SIG-M5 treated with dmso at 0.1 percent for 504 hours (cell line): Measurements from ENCODE around the gene ABHD2.
"Not testable (repeated sequence)": the region's sequence is repeated elsewhere in the genome, so short reads cannot be mapped to it uniquely, and the experiment has no call there.

Source experiments
- DNase-seq: peaks from one replicate; lab custom pipeline; 2025; ENCODE audit not compliant: unreplicated experiment; lab: John Stamatoyannopoulos, UW

Gene ABHD2

GRCh38 chr15:89087830-89088604 is at the start of gene ABHD2:
Gene ABHD2, plus strand, starts transcription at chr15:89088456. Its CDS starts 27,872 bp downstream, at chr15:89116328.
- DNase-seq: peak; percentile 100

- DNase-seq: no peak
Observed at GRCh38 chr15:89039142-89039541, 49.1 kb upstream of the ABHD2 start.

GRCh38 chr15:89041507-89041906 is 46.7 kb upstream of the ABHD2 start:
- DNase-seq: no peak

- DNase-seq: no peak
Observed at GRCh38 chr15:89042387-89042786, 45.9 kb upstream of the ABHD2 start.

DNA sequence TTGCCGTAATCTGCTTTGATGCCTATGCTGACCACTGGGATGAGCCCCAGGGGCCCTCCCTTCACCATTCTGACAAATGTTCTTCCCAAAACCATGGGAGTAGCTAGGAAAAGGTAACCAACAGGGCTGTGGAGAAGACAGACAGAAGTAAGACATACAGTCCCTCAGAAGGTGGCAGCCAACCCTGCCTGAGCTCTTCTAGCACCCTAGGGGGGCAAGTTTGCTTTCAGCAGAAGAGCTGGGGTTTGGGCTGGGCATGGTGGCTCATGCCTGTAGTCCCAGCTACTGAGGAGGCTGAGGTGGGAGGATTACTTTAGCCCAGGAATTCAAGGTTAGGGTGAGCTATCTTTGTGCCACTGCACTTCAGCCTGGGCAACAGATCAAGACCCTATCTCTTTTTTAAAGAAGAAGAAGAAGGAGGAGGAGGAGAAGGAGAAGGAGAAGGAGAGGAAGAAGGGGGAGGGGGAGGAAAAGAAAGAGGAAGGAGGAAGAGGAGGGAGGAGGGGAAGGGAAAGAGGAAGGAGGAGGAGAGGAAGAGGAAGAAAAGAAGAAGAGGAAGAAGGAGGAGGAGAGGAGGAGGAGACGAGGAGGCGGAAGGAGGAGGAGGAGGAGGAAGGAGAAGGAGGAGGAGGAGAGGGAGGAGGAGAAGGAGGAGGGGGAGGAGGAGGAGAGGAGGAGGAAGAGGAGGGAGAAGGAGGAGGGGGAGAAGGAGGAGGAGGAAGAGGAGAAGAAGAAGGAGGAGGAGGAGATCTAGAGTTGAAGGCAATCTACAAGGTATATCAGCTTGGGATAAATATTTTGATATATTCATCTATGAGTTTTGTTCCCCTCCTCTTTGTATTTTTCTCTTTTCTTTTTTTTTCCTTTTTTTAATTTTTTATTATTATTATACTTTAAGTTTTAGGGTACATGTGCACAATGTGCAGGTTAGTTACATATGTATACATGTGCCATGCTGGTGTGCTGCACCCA is 44.9 kb upstream of the ABHD2 start:
- DNase-seq: no peak

DNA sequence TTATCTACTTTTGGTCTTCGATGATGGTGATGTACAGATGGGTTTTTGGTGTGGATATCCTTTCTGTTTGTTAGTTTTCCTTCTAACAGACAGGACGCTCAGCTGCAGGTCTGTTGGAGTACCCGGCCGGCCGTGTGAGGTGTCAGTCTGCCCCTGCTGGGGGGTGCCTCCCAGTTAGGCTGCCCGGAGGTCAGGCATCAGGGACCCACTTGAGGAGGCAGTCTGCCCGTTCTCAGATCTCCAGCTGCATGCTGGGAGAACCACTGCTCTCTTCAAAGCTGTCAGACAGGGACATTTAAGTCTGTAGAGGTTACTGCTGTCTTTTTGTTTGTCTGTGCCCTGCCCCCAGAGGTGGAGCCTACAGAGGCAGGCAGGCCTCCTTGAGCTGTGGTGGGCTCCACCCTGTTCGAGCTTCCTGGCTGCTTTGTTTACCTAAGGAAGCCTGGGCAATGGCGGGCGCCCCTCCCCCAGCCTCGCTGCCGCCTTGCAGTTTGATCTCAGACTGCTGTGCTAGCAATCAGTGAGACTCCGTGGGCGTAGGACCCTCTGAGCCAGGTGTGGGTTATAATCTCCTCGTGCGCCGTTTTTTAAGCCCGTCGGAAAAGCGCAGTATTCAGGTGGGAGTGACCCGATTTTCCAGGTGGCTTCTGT is 39.1 kb upstream of the ABHD2 start:
- DNase-seq: not testable (repeated sequence)

DNA sequence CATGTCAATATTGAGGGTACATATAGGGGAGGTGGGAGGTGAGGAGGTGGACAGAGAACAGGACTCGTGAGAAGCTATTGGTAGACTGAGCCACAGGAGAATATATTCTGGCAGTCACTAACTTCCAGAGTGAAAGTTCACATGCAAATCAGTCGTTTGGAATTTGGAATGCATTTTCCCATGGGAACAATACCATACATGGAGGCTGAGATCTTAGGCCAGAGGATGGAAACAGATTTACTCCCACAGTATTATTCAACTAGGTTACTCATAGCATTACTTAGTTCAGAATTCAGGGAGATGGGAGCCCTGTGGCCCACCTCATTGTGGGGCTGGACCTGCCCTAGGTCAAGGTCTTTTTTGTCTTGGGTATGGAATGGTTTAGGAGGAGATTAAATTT is 36.4 kb upstream of the ABHD2 start:
- DNase-seq: no peak

DNA sequence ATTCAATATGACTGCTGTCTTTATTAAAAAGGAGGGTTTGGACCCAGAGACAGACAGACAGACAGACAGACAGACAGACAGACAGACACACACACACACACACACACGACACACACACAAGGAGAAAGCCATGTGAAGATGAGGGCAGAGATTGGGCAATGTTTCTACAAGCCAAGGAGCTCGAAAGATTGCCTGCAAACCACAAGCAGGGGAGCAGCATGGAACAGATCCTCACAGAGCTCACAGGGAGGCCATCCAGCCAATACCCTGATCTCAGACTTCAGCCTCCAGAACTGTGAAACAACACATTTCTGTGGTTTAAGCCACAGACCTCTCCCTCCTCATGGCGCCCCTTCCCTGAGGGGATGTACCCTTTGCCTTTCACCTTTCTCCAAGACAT is 35.8 kb upstream of the ABHD2 start:
- DNase-seq: peak; percentile 69

GRCh38 chr15:89054873-89055272 is 33.4 kb upstream of the ABHD2 start:
- no peak for DNase-seq

DNA sequence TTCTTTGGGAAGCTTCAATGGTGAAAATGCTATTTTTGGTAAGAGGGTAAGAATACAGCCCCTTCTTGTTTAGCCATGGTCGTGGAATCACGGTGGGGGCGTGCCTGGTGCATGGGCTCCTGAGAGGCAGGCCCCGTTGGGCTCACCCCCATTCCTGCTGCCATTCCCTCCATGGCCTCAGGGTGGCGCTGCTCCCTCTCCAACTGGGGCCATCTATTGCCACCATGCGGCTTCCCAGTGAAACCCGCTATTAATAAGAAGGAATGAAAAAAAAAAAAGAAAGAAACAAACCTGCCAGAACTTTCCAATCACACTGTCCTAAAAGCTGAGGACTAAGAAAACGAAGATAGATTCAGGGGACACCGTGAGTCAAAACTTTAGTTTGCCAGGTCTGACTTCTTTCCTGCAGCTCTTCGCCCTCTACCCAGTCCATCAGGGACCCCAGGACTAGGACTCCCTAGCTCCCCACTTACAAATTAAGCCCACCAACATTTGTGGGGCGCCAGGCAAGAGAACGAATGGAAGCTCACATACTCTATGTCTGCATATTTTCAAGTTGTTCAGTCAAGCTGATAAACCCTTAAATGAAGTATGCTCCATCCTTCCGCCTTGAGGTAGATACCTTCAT is 30.6 kb upstream of the ABHD2 start:
- DNase-seq: peak; percentile 51

DNA sequence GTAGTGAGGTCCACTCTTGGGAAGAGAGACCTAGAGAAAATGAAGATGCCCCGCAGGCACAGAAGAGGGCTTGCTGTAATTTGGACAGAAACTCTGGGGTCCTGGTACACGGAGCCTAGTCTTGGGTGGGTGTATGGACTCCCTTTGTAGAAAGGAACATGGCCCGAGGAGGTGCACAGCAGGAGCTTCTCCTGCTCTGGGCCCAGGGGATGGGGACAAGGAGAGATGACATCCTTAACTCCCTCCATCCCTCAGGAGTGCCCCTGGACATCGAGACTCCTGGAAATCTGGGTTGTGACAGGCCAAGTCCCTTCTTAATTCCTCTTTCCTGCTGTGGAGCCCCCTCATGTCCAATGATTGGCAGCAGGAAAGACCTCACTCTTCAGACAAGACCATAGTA is 29.9 kb upstream of the ABHD2 start:
- DNase-seq: no peak

DNA sequence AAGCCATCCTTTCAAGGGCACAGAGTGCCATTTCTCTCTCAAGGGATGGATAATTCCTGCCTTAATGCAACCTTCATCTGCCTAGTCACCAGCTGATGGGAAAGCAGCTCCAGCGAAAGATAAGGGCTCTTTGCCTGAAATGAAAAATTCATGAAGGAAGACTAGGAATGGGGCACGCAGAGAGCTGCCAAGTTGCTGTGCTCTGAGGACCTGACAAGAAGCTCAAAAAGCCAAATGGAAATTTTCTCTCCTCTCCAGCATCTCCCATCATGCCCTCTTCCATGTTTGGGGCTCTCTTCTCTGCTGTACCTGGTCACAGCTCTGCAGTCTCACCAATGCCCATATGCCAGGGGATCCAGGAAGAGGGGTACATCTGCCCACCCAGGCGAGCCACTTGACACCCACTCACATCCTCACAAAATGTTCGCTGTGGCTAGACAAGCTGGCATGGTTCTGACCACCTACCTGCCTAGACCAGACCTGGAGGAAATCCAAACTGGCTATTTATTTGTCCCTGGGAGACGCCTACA is 29.3 kb upstream of the ABHD2 start:
- no peak for DNase-seq

- DNase-seq: no peak
Observed at GRCh38 chr15:89066280-89066679, 22.0 kb upstream of the ABHD2 start.

DNA sequence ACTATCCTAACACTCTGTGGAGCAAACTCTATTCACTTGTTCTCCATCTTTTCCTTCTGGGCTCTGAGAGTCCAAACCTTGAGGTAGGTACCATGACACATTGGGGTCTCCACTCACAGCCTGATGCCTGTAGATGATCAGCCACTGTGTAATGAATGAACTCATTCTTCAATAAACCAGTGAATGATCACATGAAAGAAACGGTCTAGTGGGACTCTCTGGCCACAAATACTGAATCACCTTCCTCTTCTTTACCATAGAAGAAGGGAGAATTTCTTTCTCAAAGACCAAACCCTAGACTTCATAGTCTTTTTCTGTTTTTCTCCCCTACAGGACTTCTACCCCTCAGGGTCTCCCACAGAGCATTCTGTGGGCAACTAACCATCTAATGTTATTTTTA is 20.5 kb upstream of the ABHD2 start:
- peak; percentile 18 for DNase-seq

GRCh38 chr15:89068325-89068784 is 19.9 kb upstream of the ABHD2 start:
- peak; percentile 77 for DNase-seq

DNA sequence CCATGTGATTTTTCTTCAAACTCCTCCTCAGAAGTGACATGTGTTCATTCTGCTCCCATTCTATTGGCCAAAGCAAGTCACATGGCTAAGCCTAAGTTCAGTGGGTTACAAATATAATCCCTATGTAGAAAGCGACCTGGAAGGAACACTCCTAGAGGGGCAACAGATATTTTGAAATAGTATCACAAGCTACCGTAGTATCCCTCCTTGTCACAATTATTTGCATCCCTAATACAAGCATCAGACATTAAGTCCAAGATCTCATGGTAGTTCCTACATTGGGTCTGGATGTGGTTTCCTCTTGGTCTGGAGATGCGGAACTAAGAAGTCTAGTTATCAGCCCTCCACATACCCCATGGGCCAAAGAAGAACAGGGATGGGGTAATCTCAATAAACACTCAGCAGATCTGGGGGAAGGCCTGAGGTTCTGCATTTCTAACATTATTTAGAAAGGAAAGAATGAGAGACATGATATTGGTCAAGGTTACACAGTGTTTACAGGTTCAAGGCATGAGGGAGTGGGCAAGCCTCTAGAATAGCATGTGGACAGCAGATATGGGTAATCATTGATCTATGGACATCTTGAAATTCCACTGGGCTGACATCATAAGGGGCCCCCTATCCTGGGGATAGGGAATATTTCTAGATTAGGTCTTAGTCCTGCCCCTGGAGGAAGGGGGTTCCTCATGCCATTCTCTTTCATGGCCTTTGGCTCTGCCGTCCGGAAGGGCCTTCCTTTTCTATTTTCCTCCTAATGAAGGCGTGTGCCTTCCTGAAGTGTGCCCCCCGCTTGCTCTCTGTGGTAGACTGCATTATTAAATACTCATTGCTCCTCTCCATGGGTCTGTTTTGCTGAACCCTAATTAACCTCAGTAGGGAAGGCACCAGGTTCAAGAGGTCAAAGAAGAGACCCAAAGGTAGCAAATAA is 17.8 kb upstream of the ABHD2 start:
- peak; percentile 49 for DNase-seq

DNA sequence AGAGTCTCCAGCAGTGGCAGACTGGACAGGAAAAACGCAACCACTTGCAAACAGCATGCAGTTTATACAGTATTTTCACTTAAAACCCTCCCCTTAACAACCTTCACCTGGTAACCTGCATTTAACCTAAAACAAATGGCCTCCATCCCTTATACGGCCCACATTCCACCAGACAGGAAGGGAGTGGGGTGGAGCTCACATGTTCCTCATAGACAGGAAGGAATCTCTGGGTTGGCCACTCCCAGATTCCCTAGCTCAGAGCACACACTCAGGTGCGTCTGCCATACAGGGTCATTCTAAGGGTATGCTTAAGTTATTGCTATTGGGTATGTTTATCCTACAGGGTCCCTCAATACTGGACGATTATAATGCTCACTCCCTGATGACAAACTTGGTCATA is 16.8 kb upstream of the ABHD2 start:
- no peak for DNase-seq

- DNase-seq: no peak
Observed at GRCh38 chr15:89072277-89072869, 15.9 kb upstream of the ABHD2 start.

DNA sequence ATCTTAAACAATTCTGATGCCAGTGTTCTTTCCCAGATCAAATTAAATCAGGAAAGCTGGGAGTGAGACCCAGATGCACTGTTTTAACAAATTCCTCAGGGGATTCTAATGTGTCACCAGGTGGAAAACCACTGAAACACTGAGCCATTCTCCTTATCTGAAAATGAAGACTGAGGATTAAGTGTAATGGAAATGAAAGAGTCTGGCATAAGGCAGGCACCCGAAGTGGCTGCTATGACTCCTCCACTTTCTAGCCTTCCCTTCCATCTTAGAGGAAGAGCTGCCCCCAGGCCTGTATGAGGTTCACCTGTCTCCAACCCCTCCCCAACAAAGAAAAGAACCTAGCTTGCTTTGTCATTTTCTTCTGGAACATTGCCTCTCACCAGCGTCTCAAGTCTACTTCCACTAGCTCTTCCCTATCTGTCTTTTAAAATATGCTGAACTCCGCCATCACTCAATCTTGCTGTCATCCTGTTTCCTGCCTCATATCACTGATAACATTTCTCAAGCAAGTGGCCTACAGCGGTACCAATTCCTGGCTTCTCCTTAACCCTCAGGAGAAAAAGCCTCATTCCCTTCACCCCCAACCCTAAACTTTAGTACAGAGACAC is 13.7 kb upstream of the ABHD2 start:
- DNase-seq: no peak
